Spleen (tissue), 3 donors: ENCODE data around the gene ACSF3.

Source experiments
- POLR2A ChIP-seq, 3 donors: fragments of 450-650 bp; IDR thresholded peaks; one replicate each; pipeline ENCODE4 v1.5.1; 2017; ENCODE audit warnings: antibody characterized with exemption in 3 of 3, mild to moderate bottlenecking in 1 of 3
- POLR2AphosphoS5 ChIP-seq, 3 donors: sonication (generic); formaldehyde crosslinking; IDR thresholded peaks; one replicate each; pipeline ENCODE4 v1.5.1; 2017; ENCODE audit warnings: antibody characterized with exemption in 3 of 3

GRCh38 chr16:89198417-89199240 is 105.0 kb downstream of the ACSF3 start:
- TF ChIP-seq POLR2A (IDR thresholded peaks at IDR 0.05) (no peak), POLR2AphosphoS5 (IDR thresholded peaks at IDR 0.05) (no peak)
